NCI-H187 (cell line): ENCODE data around the gene VTI1B.
"Not testable (repeated sequence)": the region's sequence is repeated elsewhere in the genome, so short reads cannot be mapped to it uniquely, and the experiment has no call there.

Experiments used
- DNase-seq, 2 experiments: peaks; one replicate each; lab custom pipeline; 2025; lab: John Stamatoyannopoulos, UW

VTI1B gene, protein sequence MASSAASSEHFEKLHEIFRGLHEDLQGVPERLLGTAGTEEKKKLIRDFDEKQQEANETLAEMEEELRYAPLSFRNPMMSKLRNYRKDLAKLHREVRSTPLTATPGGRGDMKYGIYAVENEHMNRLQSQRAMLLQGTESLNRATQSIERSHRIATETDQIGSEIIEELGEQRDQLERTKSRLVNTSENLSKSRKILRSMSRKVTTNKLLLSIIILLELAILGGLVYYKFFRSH

DNA sequence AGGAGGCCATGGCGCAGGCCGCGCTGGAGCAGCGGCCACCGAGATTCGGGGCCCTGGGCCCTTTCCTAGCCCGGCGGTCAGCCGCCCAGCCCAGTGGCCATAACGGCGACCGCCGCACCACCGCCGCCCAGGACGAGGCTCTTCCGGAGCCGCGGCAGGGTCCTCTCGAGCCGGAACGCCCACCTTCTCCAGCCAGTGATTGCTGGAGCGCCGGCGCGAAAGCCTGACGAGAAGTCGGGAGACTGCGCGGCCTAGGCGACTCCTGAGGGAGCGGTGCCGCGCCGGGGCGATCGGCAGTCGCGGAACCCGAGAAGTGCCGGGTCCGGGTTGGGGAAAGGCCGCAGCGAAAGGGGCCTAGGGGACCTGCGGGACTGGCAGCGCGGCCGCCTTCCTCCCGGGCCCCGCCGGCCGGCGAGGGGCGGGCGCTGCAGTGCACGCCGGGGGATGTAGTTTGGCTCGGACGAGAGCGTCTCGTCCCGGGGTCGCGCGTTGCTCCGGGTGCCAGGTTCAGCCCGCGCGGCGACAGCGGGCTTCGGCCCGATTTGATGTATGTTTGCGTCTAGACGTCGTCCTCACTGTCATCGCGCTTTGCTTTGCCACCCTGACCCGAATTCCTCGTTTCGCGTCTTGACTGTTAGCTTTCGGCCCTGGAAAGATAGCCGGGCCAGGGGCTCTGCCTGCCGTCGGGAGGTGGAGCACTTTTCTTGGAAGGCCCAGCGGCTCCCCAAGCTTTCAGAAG, at the start of gene VTI1B:
VTI1B (minus strand) TSS at position 153 of the 739 bp plus-strand sequence; CDS start at position 10, 143 bp downstream.
- peak; percentile 65 to 94 for DNase-seq

- DNase-seq, result no peak
Measured at GRCh38 chr14:67722293-67722692, 47.9 kb upstream of the VTI1B start.

DNA sequence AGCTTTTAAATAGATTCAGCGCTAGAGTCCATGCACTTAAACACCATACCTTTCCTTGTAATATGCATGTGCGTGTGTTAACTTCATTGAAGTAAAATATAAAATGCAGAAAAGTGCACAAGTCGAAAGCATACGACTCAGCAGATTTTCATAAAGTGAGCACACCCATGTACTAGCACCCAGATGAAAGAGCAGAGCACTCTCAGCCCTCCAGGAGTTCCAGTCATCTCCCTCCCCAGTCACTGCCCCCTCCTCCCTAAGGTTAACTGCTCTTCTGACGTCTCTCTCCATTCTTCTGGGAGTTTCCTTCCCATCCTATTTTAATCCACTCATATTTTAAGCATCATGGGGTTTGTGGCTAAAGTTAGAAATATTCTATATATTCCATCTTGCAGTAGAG, 47.4 kb upstream of the VTI1B start:
- no peak for DNase-seq

- no peak for DNase-seq
Measured at GRCh38 chr14:67719866-67720265, 45.4 kb upstream of the VTI1B start.

DNA sequence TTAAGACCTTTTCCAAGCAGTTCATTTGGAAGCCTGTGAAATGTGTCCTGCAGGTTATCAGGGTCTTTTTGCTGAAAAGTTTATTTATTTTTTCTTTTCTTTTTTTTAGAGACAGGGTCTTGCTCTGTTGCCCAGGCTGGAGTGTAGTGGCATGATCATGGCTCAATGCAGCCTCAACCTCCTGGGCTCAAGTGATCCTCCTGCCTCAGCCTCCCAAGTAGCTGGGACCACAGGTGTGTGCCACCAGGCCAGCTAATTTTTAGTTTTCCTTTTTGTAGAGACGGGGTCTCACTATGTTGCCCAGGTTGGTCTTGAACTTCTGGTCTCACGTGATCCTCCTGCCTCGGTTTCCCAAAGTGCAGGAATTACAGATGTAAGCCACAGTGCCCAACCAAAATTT, 45.0 kb upstream of the VTI1B start:
- DNase-seq, result not testable (repeated sequence)

GRCh38 chr14:67718265-67718664, 43.8 kb upstream of the VTI1B start:
- DNase-seq, result no peak

DNA sequence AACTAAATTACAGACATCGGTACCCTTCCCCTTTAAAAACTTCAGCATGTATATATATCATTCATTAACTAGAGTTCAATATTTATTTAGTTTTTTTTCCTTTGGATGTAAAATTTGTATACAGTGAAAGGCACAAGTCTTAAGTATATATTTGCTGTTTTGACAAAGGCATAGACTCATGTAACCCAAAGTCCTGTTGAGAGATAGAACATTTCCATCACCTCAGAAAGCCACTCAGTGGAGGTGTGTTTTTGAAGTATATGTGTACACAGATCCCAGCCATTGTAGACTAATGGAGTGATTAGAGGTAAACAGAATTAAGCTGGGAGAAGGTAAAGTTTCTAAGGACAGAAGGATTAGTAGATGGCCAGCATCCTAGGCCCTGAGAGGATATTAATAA, 42.6 kb upstream of the VTI1B start:
- no peak for DNase-seq

- DNase-seq, result no peak
Measured at GRCh38 chr14:67710209-67710608, 35.8 kb upstream of the VTI1B start.

DNA sequence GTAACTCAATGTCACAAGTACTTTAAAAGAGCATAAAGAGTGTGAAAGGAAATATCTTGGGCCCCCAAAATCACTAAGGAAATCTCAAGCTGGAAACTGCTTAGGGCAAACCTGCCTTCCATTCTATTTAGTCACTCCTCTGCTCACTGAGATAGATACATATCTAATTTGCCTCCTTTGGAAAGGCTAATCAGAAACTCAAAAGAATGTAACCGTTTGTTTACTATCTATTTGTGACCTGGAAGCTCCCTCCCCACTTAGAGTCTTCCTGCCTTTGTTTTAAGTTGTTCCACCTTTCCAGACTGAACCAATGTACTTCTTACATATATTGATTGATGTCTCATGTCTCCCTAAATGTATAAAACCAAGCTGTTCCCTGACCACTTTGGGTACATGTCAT, 35.4 kb upstream of the VTI1B start:
- not testable (repeated sequence) for DNase-seq

DNA sequence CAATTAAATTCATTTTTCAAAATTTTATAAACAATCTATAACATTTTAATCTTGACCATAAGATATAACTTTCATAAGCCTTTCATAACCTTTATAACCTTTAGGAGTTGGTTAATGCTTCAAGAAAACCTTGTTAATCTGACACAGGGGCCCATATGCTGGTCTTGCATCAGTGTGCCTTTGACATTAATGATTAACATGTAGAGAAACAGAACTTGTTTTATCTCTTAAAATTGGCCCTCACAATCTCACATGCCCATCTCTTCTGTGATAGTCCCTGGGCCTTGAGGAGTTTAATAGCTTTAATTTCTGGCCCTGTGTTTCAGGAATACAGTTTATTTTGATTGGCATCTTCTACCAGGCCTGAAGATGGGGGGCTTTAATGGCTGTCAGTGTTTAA, 34.9 kb upstream of the VTI1B start:
- DNase-seq, result not testable (repeated sequence)

DNA sequence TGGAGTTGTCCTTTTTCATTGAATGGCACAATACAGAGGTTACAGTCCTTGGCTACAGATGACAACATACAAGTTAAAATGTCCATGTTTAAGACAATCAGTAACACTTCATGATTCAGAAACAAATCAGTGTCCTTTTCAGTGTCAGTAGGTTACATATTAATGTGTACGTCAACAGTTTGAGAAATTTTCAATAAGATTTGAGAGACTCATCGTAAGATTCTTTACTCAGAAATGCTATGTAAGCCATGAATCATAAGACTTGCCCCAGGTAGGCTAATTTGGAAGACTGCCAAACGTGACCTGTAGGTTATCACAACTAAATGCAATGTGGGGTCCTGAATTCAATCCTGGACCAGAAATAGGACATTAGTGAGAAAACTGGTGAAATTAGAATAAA, 30.8 kb upstream of the VTI1B start:
- DNase-seq, result no peak

DNA sequence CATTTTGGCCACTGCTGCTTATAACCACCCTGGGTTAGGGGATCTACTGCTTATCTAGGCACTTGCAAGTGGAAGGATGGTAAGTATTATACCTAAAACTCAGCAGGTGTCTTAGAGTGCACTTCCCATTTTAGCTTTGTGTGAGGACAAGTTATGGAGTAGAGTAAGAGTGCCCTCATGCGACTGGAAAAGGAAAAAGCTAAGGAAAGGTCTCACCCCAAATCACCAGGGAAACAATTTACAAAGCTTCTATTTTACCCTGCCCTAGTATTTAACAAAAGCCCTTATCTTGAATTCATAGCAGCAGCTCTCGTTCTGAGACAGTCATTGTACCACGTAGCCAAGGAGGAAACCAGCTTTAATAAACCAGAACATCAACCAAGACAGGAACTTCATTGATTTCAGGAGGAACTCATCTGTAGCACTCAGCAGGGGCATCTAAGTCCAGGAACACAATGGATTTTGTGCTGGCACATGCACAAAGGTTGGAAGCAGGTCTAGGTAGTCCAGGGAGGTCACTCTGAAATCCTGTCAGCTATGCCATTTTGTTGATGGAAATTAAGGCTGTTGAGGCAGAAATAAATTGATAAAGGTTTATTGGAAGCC, 30.2 kb upstream of the VTI1B start:
- peak; percentile 33 to 42 for DNase-seq

GRCh38 chr14:67703997-67704396, 29.6 kb upstream of the VTI1B start:
- no peak for DNase-seq

DNA sequence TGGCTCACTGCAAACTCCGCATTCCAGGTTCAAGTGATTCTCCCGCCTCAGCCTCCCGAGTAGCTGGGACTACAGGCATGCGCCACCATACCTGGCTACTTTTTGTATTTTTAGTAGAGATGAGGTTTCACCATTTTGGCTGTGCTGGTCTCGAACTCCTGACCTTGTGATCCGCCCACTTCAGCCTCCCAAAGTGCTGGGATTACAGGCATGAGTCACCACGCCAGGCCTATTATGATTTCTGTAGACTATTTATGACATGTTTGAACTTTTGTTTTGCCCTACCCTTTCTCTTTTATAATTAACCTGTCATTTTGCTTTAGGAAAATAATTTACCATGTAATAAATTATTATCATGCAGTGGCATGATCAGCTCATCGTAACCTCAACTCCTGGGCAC, 27.1 kb upstream of the VTI1B start, which contains the start of gene RDH12:
RDH12 (plus strand) TSS at position 395 of the 400 bp plus-strand sequence. CDS start 20,757 bp downstream, outside the sequence.
- not testable (repeated sequence) for DNase-seq

DNA sequence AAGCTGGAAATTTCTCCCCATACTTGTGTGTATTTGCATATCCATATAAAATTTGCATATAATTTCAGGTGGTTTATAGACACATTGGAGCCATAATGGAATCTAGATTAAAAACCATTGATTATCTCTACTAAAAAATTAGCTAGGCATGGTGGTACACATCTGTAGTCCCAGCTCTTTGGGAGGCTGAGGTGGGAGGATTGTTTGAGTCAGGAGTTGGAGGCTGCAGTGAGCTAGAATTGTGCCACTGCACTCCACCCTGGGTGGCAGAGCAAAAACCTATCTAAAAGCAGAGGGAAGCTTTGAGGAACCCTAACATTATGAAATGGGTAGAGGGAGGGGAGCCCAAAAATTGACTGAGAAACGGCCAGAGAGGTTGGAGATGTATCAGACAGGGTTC, 23.7 kb upstream of the VTI1B start:
- DNase-seq, result no peak

GRCh38 chr14:67697006-67697405, 22.6 kb upstream of the VTI1B start:
- DNase-seq, result no peak

- DNase-seq, result peak; percentile 78 to 89
Measured at GRCh38 chr14:67695394-67695949, 21.0 kb upstream of the VTI1B start, which contains the start of gene RDH11. TSS of gene RDH11 (minus strand) at chr14:67695764. CDS start at chr14:67695703, 61 bp downstream.

- DNase-seq, result peak; percentile 14 to 73
Measured at GRCh38 chr14:67694791-67695393, 20.5 kb upstream of the VTI1B start.

DNA sequence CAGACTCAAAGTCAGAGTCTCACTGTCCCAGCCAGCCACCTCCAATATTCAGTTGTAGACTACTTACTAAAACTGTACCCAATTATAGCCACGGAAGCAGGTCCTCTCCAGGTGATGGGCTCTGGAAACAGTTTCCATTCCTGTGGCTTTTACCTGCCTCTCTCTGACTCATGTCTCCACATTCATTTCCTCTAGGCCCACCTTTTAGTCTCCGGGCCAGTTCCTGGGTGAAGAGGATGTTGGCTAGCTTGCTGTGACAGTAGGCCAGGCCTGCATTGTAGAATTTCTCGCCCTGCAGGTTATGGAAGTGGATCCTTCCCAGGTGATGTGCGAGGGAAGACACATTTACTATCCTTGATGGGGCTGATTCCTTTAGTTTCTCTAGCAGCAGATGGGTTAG, 15.6 kb upstream of the VTI1B start:
- DNase-seq, result no peak

- DNase-seq, result no peak
Measured at GRCh38 chr14:67683842-67684241, 9.4 kb upstream of the VTI1B start.

DNA sequence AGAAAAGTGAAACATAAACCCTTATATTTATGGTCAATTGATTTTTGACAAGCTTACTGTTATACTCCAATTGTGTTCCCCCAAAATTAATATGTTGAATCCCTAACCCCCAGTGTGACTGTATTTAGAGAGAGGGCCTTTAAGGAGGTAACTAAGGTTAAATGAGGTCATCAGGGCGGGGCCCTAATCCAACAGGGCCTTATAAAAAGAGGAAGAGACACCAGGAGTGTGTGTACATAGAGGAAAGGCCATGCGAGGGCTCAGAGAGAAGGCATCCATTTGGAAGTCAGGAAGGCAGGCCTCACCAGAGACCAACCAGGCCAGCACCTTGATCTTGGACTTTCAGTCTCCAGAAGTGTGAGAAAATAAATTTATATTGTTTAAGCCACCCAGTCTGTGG, 6.5 kb upstream of the VTI1B start:
- DNase-seq, result no peak

DNA sequence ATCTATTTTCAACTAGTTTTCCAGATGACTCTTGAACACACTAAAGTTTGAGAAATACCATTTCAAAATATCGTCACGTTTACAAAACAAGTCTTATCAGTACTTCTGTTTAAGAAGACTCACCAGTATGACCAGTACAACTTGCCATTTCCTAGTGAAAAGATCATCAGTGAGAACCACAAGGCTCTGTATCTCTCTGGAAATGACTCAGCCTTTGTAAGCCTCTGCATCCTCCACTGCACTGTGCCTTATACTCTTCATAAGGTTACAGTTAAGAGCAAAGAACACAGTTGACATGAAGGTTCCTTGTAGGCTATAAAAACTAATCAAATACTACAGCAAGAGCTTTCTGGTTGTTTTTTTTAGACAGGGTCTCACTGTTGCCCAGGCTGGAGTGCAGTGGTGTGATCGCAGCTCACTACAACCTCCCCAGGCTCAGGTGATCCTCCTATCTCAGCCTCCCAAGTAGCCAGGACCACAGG, 5.7 kb upstream of the VTI1B start:
- no peak for DNase-seq
